NCI-H460 (cell line): Measurements from ENCODE around the gene ACTL7A. TPM values are rescaled to one million over a fixed set of nuclear protein-coding genes. Genes with fewer than 3 reads are reported as not detected.

Experiments used
- DNase-seq: peaks from one replicate; pipeline ENCODE4 v3.0.0-alpha.2; 2016; ENCODE audit warnings: low read depth; ENCODE audit errors: extremely low read depth
- small RNA-seq, 2 experiments: library from RNA; depleted of rRNA; stranded (forward); fragments of <200 nt; gene quantifications; one replicate each; pipeline ENCODE3, GENCODE V24; 2014
- total RNA-seq: library from RNA; depleted of rRNA; stranded (reverse); fragments of >200 nt; shearing (Covaris generic); gene quantifications from 2 replicates; pipeline ENCODE4 v1.2.3, GENCODE V29; 2014; rRNA removed

Gene ACTL7A
- total RNA-seq, 1 experiment from 2014 or later, result not detected

DNA sequence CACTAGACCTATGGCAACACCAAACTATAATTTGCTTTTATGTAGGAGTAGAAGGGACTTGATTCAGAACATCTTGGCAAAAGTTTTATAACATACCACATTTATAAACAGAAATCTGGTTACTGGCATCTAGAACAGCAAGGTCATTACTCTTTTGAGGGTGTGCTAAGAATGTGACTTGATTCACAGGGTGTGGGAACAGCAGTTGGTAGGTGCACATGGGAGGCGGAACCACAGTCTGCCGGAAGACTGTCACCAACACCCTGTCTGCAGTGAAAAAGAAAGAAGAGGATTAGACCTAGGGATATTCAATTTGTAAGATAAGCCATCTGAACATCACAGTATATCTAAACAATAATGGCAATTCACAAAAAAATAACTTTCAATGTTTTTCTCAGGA lies 48.8 kb downstream of the ACTL7A start:
- DNase-seq, result no peak

DNA sequence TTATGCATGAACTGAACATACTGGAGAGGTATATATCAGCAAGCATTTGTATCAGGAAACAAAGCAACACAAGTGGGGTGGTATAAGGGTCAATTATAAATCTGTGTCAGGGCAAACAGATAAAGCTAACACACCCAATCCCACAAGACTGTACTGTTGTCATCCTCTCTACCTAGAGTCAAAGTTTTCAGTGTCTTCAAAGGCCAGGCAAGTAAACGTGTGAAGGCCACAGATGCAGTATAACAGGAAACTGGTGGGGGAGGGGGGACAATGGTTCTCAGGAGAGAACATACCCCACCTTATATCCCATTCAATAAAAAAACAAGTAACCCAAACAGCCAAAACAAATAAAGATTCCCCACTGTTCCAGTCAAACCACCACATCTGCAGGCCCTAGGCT lies 49.8 kb downstream of the ACTL7A start:
- DNase-seq, result no peak

Small RNAs within 50 kb of the gene (small RNA-seq; reads per million reads assigned to genes)
- 0 reads per million in 2 experiments for gene AL359692.1

Other genes starting within 250 kb of the ACTL7A start
- not detected in 2 replicates for gene ACTL7B, start 6.3 kb upstream of the ACTL7A start, total RNA-seq
- 45.6 and 47.3 TPM in 2 replicates for gene ELP1, start 71.9 kb downstream of the ACTL7A start, total RNA-seq
- gene ABITRAM, start 72.1 kb downstream of the ACTL7A start, total RNA-seq, result 18.0 and 23.3 TPM in 2 replicates
- 309 and 319 TPM in 2 replicates for gene CTNNAL1, start 151.2 kb downstream of the ACTL7A start, total RNA-seq